ENCODE data around the gene KLHL26. TPM values are rescaled to one million over a fixed set of nuclear protein-coding genes. Genes with fewer than 3 reads are reported as not detected.

Gene KLHL26
- total RNA-seq, 1 donor from 2014 or later, result 8.3 TPM

DNA sequence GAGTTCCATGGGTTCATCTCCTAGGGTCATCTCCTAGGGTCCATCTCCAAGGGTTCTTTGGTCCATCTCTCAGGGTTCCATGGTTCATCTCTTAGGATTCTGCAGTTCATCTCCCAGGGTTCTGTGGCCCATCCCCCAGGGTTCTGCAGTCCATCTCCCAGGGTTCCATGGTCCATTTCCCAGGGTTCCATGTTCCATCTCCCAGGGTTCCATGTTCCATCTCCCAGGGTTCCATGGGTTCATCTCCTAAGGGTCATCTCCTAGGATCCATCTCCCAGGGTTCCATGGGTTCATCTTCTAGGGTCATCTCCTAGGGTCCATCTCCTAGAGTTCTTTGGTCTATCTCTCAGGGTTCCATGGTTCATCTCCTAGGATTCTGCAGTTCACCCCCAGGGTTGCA, 19.3 kb upstream of the KLHL26 start:
- H3K36me3 ChIP-seq, result no peaks in the 10 kb centered on the region
- no peak overlapping the region for H3K27ac ChIP-seq
- intact Hi-C loops (cut with DNase I), result no loop called here
- peaks cover 8% of the 10 kb centered on the region for H3K4me1 ChIP-seq
- no peak for TF ChIP-seq POLR2AphosphoS5 (IDR thresholded peaks at IDR 0.05; ENCODE audit: insufficient read depth in 1 of 2, low read depth in 1 of 2)
- TF ChIP-seq POLR2A (IDR thresholded peaks at IDR 0.05), result no peak
- TF ChIP-seq, protein P1, sequence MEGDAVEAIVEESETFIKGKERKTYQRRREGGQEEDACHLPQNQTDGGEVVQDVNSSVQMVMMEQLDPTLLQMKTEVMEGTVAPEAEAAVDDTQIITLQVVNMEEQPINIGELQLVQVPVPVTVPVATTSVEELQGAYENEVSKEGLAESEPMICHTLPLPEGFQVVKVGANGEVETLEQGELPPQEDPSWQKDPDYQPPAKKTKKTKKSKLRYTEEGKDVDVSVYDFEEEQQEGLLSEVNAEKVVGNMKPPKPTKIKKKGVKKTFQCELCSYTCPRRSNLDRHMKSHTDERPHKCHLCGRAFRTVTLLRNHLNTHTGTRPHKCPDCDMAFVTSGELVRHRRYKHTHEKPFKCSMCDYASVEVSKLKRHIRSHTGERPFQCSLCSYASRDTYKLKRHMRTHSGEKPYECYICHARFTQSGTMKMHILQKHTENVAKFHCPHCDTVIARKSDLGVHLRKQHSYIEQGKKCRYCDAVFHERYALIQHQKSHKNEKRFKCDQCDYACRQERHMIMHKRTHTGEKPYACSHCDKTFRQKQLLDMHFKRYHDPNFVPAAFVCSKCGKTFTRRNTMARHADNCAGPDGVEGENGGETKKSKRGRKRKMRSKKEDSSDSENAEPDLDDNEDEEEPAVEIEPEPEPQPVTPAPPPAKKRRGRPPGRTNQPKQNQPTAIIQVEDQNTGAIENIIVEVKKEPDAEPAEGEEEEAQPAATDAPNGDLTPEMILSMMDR (IDR thresholded peaks at IDR 0.05), result no peak
- no peaks in the 10 kb centered on the region for H3K9me3 ChIP-seq
- H3K27me3 ChIP-seq, result no peaks in the 10 kb centered on the region
- no peak overlapping the region for H3K4me3 ChIP-seq
- DNase-seq (ENCODE audit: extremely low spot score in 2 of 2), result no peak

DNA sequence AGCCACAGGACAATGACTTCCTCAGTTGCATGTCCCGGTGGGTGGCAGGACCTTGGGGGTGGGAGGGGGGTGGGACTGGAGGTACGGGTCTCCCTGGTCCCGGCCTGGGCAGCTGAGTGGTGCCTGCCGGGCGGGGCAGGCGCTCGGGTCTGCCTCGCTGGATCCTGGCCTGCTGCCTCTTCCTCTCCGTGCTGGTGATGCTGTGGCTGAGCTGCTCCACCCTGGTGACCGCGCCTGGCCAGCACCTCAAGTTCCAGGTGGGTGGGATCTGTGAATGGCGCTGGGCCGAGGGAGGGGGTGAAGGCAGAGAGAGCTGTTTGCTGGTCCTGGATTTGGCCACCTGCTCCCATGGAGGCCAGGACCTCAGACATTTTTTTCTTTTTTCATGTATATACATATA, 18.6 kb upstream of the KLHL26 start:
- H3K4me1 ChIP-seq, result peaks cover 1% of the 10 kb centered on the region
- H3K27ac ChIP-seq, result no peak overlapping the region
- intact Hi-C loops (cut with DNase I), result no loop called here
- no peaks in the 10 kb centered on the region for H3K27me3 ChIP-seq
- H3K9me3 ChIP-seq, result no peaks in the 10 kb centered on the region
- no peak overlapping the region for H3K4me3 ChIP-seq
- TF ChIP-seq POLR2A (IDR thresholded peaks at IDR 0.05), result no peak
- TF ChIP-seq, protein P1 (IDR thresholded peaks at IDR 0.05), result no peak
- TF ChIP-seq POLR2AphosphoS5 (IDR thresholded peaks at IDR 0.05; ENCODE audit: insufficient read depth in 1 of 2, low read depth in 1 of 2), result no peak
- no peak for DNase-seq (ENCODE audit: extremely low spot score in 2 of 2)
- no peaks in the 10 kb centered on the region for H3K36me3 ChIP-seq

DNA sequence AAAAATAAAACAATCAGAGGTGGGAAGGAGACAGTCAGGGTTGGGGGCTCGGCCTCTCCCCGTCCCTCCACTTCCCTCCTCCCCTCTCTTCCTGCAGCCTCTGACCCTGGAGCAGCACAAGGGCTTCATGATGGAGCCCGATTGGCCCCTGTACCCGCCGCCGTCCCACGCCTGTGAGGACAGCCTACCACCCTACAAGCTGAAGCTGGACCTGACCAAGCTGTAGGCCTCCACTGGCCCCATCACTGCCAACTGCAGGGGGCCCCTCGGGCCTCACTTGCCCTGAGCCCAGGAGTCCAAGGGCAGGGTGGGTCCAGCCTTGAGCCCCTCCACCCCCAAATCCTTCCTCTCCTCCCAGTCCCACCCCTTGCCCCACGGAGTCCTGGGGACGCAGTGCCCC, 16.5 kb upstream of the KLHL26 start:
- Histone ChIP-seq H3K9me3 (no peaks in the 10 kb centered on the region), H3K27ac (no peak overlapping the region), H3K36me3 (no peaks in the 10 kb centered on the region), H3K27me3 (no peaks in the 10 kb centered on the region), H3K4me3 (no peak overlapping the region), H3K4me1 (no peaks in the 10 kb centered on the region)
- TF ChIP-seq, protein P1 (IDR thresholded peaks at IDR 0.05), result no peak
- TF ChIP-seq POLR2A (IDR thresholded peaks at IDR 0.05) (no peak), POLR2AphosphoS5 (IDR thresholded peaks at IDR 0.05; ENCODE audit: insufficient read depth in 1 of 2, low read depth in 1 of 2) (no peak)
- intact Hi-C loops (cut with DNase I), result no loop called here
- DNase-seq (ENCODE audit: extremely low spot score in 2 of 2), result no peak

DNA sequence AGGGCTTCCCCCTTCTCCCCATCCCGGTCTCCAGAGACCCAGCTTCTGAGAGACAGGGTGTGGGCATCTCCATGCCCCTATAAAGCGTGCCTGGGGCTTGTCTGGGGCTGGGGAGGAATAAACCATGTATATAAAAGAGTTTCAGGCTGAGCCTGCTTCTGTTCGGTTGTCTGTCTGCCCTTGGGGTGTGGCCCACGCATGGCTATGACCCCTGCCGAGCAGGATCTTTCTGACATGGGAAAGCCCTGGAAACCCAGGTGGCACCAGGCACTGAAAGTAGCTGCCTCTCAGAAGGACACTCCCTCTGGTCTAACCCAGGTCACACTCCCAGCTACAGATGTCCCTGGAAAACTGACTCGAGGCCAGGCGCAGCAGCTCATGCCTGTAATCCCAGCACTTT, 15.9 kb upstream of the KLHL26 start:
- no peak for TF ChIP-seq POLR2AphosphoS5 (IDR thresholded peaks at IDR 0.05; ENCODE audit: insufficient read depth in 1 of 2, low read depth in 1 of 2)
- TF ChIP-seq, protein P1 (IDR thresholded peaks at IDR 0.05), result no peak
- no peak for TF ChIP-seq POLR2A (IDR thresholded peaks at IDR 0.05)
- no peak overlapping the region for H3K4me3 ChIP-seq
- H3K9me3 ChIP-seq, result no peaks in the 10 kb centered on the region
- no peaks in the 10 kb centered on the region for H3K4me1 ChIP-seq
- H3K27me3 ChIP-seq, result no peaks in the 10 kb centered on the region
- no peak for DNase-seq (ENCODE audit: extremely low spot score in 2 of 2)
- no peaks in the 10 kb centered on the region for H3K36me3 ChIP-seq
- intact Hi-C loops (cut with DNase I), result no loop called here
- H3K27ac ChIP-seq, result no peak overlapping the region

DNA sequence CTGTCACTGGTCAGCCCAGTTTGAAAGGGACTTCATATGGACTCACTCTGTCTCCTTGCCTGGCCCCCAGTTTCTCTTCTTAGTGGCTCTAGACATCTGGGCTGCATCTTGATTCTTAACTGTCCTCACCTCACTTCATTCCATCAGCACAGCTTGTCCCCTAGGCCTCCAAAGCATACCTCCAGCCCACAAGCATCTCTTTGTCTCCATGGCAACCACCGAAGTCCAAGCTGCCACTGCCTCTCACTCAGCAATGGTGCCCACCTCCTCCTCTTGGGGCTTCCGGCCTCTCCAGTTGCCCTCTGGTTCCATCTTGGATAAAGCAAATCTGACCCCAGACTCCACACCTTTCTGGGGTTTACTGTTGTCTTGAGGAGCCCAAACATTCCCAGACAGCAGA, 9.9 kb upstream of the KLHL26 start:
- intact Hi-C loops (cut with DNase I), result no loop called here
- H3K4me1 ChIP-seq, result no peaks in the 10 kb centered on the region
- no peak overlapping the region for H3K27ac ChIP-seq
- no peak overlapping the region for H3K4me3 ChIP-seq
- DNase-seq (ENCODE audit: extremely low spot score in 2 of 2), result no peak
- no peak for TF ChIP-seq POLR2AphosphoS5 (IDR thresholded peaks at IDR 0.05; ENCODE audit: insufficient read depth in 1 of 2, low read depth in 1 of 2)
- TF ChIP-seq, protein P1 (IDR thresholded peaks at IDR 0.05), result no peak
- no peak for TF ChIP-seq POLR2A (IDR thresholded peaks at IDR 0.05)
- no peaks in the 10 kb centered on the region for H3K9me3 ChIP-seq
- H3K36me3 ChIP-seq, result no peaks in the 10 kb centered on the region
- H3K27me3 ChIP-seq, result no peaks in the 10 kb centered on the region

All from vagina (tissue), 2 donors.